GM13977 (cell line): ENCODE data around the gene MYO10.

ENCODE experiments used
- DNase-seq: peaks from one replicate; pipeline ENCODE4 v3.0.0; 2012; ENCODE audit warnings: low spot score
- CTCF ChIP-seq: IDR thresholded peaks from 2 replicates; pipeline ENCODE4 v1.5.1; 2012; ENCODE audit warnings: mild to moderate bottlenecking, control low read depth; ENCODE audit not compliant: insufficient read depth; ENCODE audit errors: extremely low read depth, missing control alignments
- in situ Hi-C: fragments of 300-500 bp; cut with MboI; formaldehyde crosslinking; loops from one replicate; pipeline ENCODE4 v1.12.0; 2022; ENCODE audit warnings: low sequenced_read_pairs, low pct_unique_long_range_greater_than_20kb, mixed read lengths, inconsistent platforms; ENCODE audit not compliant: unreplicated experiment

MYO10 gene

GRCh38 chr5:16920109-16920816, 15.8 kb downstream of the MYO10 start:
- no peak for TF ChIP-seq CTCF
- in situ Hi-C loops = no loop called here
- DNase-seq = no peak

- in situ Hi-C loops = no loop called here
- no peak for TF ChIP-seq CTCF
- DNase-seq = no peak
Observed at GRCh38 chr5:16918891-16919671, 17.0 kb downstream of the MYO10 start.

- DNase-seq = no peak
- in situ Hi-C loops = no loop called here
- no peak for TF ChIP-seq CTCF
Observed at GRCh38 chr5:16918156-16918555, 17.9 kb downstream of the MYO10 start.

GRCh38 chr5:16916262-16916878, 19.7 kb downstream of the MYO10 start:
- TF ChIP-seq CTCF = no peak
- in situ Hi-C loops = no loop called here
- no peak for DNase-seq

- in situ Hi-C loops = no loop called here
- no peak for TF ChIP-seq CTCF
- no peak for DNase-seq
Observed at GRCh38 chr5:16914584-16914983, 21.5 kb downstream of the MYO10 start.

- no peak for DNase-seq
- in situ Hi-C loops = no loop called here
- TF ChIP-seq CTCF = no peak
Observed at GRCh38 chr5:16914108-16914435, 22.0 kb downstream of the MYO10 start.
